GM19043 (cell line): ENCODE data around the gene WASHC4.

Experiments used
- ATAC-seq: cut with Tn5 transposase; IDR thresholded peaks from one replicate; pipeline ENCODE4 v1.9.1; 2021; ENCODE audit warnings: low read depth; ENCODE audit not compliant: unreplicated experiment

The WASHC4 gene

GRCh38 chr12:105204916-105205315, 97.4 kb downstream of the WASHC4 start:
- ATAC-seq: no peak

- no peak for ATAC-seq
These were observed 98.0 kb downstream of the WASHC4 start for GRCh38 chr12:105205322-105206048.

GRCh38 chr12:105206686-105207374, 99.3 kb downstream of the WASHC4 start:
- ATAC-seq: no peak

GRCh38 chr12:105209091-105209490, 101.6 kb downstream of the WASHC4 start:
- ATAC-seq: no peak

GRCh38 chr12:105212438-105212837, 104.9 kb downstream of the WASHC4 start:
- ATAC-seq: no peak

- no peak for ATAC-seq
These were observed 106.6 kb downstream of the WASHC4 start for GRCh38 chr12:105214148-105214547.

GRCh38 chr12:105214670-105215375, 107.3 kb downstream of the WASHC4 start:
- ATAC-seq: no peak

- no peak for ATAC-seq
These were observed 110.9 kb downstream of the WASHC4 start for GRCh38 chr12:105218434-105218833.
